Measurements from ENCODE around the gene CROT.

GRCh38 chr7:87310790-87311419 lies 34.6 kb upstream of the CROT start:
- TF ChIP-seq POLR2A (IDR thresholded peaks at IDR 0.05), result no peak
- TF ChIP-seq, protein P1, sequence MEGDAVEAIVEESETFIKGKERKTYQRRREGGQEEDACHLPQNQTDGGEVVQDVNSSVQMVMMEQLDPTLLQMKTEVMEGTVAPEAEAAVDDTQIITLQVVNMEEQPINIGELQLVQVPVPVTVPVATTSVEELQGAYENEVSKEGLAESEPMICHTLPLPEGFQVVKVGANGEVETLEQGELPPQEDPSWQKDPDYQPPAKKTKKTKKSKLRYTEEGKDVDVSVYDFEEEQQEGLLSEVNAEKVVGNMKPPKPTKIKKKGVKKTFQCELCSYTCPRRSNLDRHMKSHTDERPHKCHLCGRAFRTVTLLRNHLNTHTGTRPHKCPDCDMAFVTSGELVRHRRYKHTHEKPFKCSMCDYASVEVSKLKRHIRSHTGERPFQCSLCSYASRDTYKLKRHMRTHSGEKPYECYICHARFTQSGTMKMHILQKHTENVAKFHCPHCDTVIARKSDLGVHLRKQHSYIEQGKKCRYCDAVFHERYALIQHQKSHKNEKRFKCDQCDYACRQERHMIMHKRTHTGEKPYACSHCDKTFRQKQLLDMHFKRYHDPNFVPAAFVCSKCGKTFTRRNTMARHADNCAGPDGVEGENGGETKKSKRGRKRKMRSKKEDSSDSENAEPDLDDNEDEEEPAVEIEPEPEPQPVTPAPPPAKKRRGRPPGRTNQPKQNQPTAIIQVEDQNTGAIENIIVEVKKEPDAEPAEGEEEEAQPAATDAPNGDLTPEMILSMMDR (IDR thresholded peaks at IDR 0.05 in 4 of 5, conservative IDR thresholded peaks at IDR 0.05 in 1 of 5), result no peak
